Measurements from ENCODE around the gene HOXB7.
A peak's percentile ranks its signal among the peaks of the same experiment; 100 is the strongest.

HOXB7 gene

DNA sequence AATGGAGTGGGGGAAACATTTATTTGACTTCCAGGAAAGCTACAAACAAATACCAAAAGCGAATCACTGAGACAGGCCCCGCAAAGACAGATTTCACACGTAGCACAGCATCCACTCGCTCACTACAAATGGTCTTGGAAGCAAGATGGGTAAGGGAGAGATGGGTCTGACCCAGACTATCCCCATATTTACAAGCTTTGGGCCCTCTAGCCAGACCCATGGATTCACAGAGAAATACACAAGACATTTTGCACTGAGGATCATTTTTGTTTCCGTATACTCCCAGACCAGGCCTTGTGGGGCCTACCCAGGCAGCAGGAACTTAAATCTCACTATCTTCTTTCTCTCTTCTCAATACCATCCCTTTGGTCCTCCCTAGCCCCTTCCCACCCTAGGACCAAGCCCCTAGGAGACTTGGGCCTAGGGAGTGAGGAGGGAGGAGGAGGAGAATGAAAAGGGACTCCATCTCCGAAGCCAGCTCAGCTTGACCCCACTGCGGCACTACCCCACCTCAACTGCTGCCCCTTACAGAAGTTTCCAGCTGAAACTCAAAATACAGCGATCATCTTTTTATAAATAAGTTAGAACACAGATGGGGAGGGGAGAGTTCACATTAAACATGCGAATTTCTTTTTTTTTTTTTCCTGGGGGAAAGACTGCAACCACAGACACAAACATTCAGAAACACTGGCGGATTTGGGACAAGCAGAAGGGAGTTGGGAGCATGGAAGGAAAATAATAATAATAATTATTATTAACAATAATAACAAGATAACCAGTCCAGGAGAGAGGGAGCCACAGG, 19.4 kb downstream of the HOXB7 start:
- no peak for DNase-seq
- Histone ChIP-seq H3K27ac (no peak overlapping the region), H3K36me3 (replicated peaks) (no peaks in the 10 kb centered on the region), H3K27me3 (replicated peaks) (peaks cover 95% of the 10 kb centered on the region), H3K4me3 (ENCODE audit: low read depth, low read length) (peak overlapping the region; percentile 58)
- in situ Hi-C loops (cut with HindIII; ENCODE audit: low pct_ligation_motif_present, low sequenced_read_pairs), result no loop called here
- TF ChIP-seq, protein P1, sequence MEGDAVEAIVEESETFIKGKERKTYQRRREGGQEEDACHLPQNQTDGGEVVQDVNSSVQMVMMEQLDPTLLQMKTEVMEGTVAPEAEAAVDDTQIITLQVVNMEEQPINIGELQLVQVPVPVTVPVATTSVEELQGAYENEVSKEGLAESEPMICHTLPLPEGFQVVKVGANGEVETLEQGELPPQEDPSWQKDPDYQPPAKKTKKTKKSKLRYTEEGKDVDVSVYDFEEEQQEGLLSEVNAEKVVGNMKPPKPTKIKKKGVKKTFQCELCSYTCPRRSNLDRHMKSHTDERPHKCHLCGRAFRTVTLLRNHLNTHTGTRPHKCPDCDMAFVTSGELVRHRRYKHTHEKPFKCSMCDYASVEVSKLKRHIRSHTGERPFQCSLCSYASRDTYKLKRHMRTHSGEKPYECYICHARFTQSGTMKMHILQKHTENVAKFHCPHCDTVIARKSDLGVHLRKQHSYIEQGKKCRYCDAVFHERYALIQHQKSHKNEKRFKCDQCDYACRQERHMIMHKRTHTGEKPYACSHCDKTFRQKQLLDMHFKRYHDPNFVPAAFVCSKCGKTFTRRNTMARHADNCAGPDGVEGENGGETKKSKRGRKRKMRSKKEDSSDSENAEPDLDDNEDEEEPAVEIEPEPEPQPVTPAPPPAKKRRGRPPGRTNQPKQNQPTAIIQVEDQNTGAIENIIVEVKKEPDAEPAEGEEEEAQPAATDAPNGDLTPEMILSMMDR (IDR thresholded peaks at IDR 0.05; ENCODE audit: low read depth, low read length, missing control alignments), result no peak

DNA sequence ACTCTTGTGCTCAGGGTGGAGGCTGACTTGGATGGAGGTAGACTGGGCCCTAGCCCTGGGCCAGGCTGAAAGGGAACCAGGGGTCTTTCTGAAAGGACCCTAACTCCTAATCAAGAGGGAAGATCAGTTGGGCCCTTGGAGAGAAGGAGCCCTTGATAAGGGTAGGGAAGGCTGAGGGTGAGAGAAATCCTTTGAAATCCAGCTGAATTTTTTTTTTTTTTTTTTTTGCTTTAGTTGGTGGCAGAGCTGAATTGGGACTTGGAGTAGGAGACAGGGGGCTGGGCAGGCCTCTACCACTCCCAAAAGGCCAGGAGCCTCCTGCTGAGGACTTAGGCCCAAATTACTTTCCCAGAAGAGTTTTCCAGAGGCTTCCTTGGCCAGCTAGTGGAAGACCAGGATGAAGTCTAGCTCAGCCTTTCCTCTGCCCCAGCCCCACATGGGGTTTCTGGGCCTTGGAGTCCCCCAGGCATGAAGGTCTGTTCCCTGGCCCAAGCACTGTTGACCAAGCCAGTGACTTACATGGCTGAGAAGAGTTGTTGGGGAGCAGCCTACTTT, 20.1 kb downstream of the HOXB7 start:
- Histone ChIP-seq H3K27me3 (replicated peaks) (peaks cover 95% of the 10 kb centered on the region), H3K36me3 (replicated peaks) (no peaks in the 10 kb centered on the region), H3K4me3 (ENCODE audit: low read depth, low read length) (no peak overlapping the region), H3K27ac (no peak overlapping the region)
- DNase-seq, result no peak
- TF ChIP-seq, protein P1 (IDR thresholded peaks at IDR 0.05; ENCODE audit: low read depth, low read length, missing control alignments), result no peak
- in situ Hi-C loops (cut with HindIII; ENCODE audit: low pct_ligation_motif_present, low sequenced_read_pairs), result no loop called here

DNA sequence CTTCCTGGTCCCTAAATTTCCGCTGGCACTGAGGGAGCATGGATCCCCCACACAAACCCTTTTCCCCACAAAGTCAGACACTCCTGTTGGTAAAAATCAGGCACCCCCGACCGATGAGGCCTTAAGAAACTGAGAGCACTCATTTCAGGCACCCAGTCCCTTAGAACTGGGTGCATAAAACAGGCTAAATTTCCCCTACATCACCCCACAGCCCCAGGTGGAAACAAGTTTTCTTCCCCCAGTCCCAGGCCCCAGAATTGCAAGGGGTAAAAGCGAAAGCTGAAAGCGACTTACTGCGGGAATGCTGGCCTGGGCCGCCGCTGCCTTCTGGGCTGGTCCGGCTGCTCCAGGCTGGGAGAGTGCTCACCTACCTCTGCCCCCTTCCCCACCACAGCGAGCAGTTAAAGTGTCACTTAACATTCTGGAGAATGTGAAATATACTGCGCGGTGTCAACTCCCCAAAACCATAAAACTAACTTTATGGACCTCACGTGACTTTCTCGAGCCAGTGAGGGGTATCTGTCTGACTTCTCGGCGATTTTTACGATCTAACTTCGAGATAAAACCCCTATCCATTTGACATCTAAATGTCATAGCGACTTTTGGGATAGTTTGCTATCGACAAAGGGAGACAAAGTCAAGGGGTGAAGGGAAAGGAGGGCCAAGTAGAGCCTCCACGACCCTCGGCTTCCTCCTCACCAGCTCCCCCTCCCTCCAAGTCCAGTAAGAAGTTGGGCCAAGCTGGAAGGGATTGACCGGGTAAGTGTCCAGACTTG, 20.8 kb downstream of the HOXB7 start, which contains the start of gene HOXB3:
Gene HOXB3 (minus strand): TSS at position 411 of the 776 bp plus-strand sequence. CDS start 37,767 bp downstream, outside the sequence.
- Histone ChIP-seq H3K27me3 (replicated peaks) (peaks cover 93% of the 10 kb centered on the region), H3K36me3 (replicated peaks) (no peaks in the 10 kb centered on the region), H3K4me3 (ENCODE audit: low read depth, low read length) (no peak within 1 kb of the TSS), H3K27ac (no peak within 1 kb of the TSS)
- no peak for DNase-seq
- TF ChIP-seq, protein P1 (IDR thresholded peaks at IDR 0.05; ENCODE audit: low read depth, low read length, missing control alignments), result no peak
- in situ Hi-C loops (cut with HindIII; ENCODE audit: low pct_ligation_motif_present, low sequenced_read_pairs), result no loop called here

DNA sequence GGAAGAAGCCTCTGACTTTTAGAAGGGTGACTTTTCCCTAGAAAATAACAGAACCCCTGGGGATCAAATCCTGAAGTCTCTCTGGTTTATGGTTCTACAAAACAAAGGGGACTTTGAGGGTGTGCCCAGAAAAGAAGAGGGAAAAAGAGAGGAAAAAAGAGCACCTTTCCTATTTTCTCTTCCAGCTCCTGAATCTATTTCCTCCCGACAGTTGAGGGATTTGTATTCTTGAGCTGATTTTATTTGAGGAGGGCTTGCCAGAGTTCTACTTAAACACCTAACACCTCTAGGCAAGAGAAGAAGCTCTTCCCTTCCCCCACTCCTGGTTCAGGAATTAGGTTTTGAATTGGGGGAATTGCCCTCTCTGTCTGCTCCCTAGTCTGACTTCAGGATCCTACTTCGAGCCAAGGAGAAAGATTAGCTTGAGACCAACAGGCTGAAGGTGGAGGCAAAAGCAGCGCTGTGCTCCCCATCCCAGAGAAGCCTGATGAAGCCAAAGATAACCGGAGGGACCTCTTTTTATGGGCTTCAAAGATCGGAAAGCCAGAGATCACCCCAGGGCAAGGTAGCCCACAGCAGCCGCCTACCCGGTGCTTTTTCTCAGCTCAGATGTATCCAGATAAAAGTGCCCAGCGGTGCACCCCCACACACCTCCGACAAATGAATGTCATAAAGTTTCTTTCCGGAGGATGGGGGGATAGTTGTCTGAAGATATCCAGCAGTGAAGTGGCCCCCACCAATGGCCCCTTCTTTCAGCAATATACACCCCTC, 21.6 kb downstream of the HOXB7 start:
- Histone ChIP-seq H3K27me3 (replicated peaks) (peaks cover 92% of the 10 kb centered on the region), H3K36me3 (replicated peaks) (no peaks in the 10 kb centered on the region), H3K4me3 (ENCODE audit: low read depth, low read length) (no peak overlapping the region), H3K27ac (no peak overlapping the region)
- TF ChIP-seq, protein P1 (IDR thresholded peaks at IDR 0.05; ENCODE audit: low read depth, low read length, missing control alignments), result no peak
- in situ Hi-C loops (cut with HindIII; ENCODE audit: low pct_ligation_motif_present, low sequenced_read_pairs), result no loop called here
- no peak for DNase-seq

DNA sequence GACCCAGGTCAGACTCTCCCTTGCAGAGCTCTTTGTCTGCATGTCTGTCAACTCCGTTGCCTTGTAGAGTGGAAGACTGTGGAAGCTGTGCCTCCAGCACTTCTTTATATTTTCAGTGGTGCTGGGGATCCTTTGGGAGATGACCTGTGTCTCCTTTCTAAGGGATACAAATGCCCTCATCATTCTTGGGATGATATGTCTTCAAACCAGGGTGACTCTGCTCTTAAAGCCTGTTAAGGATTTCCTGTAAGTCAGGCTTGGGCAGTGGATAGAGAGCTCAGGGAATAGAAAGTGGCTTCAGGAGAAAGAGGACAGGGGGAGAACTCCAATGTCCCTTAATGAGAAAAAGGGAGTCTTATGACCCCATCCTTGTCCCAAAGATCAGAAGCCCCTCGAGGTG, 22.3 kb downstream of the HOXB7 start:
- Histone ChIP-seq H3K27me3 (replicated peaks) (peaks cover 93% of the 10 kb centered on the region), H3K4me3 (ENCODE audit: low read depth, low read length) (no peak overlapping the region), H3K27ac (no peak overlapping the region), H3K36me3 (replicated peaks) (no peaks in the 10 kb centered on the region)
- in situ Hi-C loops (cut with HindIII; ENCODE audit: low pct_ligation_motif_present, low sequenced_read_pairs), result no loop called here
- TF ChIP-seq, protein P1 (IDR thresholded peaks at IDR 0.05; ENCODE audit: low read depth, low read length, missing control alignments), result no peak
- no peak for DNase-seq
